Suprapubic skin (tissue), 4 donors: ENCODE data around the gene TBC1D5. TPM values are rescaled to one million over a fixed set of nuclear protein-coding genes. Genes with fewer than 3 reads are reported as not detected.
"Not testable (repeated sequence)": the region's sequence is repeated elsewhere in the genome, so short reads cannot be mapped to it uniquely, and the experiment has no call there.

Experiments
- DNase-seq, 2 donors: peaks; one replicate each; pipeline ENCODE4 v3.0.0-alpha.2; 2019; ENCODE audit warnings: low spot score in 2 of 2
- H3K27ac ChIP-seq: fragments of 200-600 bp; sonication (generic); one replicate; pipeline ENCODE4 v1.5.1; 2019
- H3K27me3 ChIP-seq: fragments of 200-600 bp; sonication (generic); one replicate; pipeline ENCODE4 v1.5.1; 2019
- H3K36me3 ChIP-seq: fragments of 200-600 bp; sonication (generic); one replicate; pipeline ENCODE4 v1.5.1; 2019
- H3K4me1 ChIP-seq: fragments of 200-600 bp; sonication (generic); one replicate; pipeline ENCODE4 v1.5.1; 2019
- H3K4me3 ChIP-seq: fragments of 200-600 bp; sonication (generic); one replicate; pipeline ENCODE4 v1.5.1; 2019; ENCODE audit warnings: mild to moderate bottlenecking
- H3K9me3 ChIP-seq: fragments of 200-600 bp; sonication (generic); one replicate; pipeline ENCODE4 v1.5.1; 2019
- CTCF ChIP-seq, 2 donors: fragments of 200-600 bp in 1 of 2; fragments of 450-650 bp in 1 of 2; sonication (generic) in 1 of 2; IDR thresholded peaks; one replicate each; pipeline ENCODE4 v1.5.1; 2016 to 2019; ENCODE audit warnings: antibody characterized with exemption in 2 of 2, mild to moderate bottlenecking in 1 of 2, moderate library complexity in 1 of 2
- EP300 ChIP-seq: sonication (generic); formaldehyde crosslinking; IDR thresholded peaks from one replicate; pipeline ENCODE4 v1.6.1; 2017; ENCODE audit warnings: antibody characterized with exemption
- POLR2A ChIP-seq, 2 donors: fragments of 450-650 bp; IDR thresholded peaks; one replicate each; pipeline ENCODE4 v1.6.1; 2017; ENCODE audit warnings: antibody characterized with exemption in 2 of 2, mild to moderate bottlenecking in 2 of 2, moderate library complexity in 2 of 2
- POLR2AphosphoS5 ChIP-seq, 3 donors: sonication (generic); formaldehyde crosslinking; IDR thresholded peaks; one replicate each; pipeline ENCODE4 v1.6.1; 2017; ENCODE audit warnings: antibody characterized with exemption in 3 of 3
- WGBS: methylation state at CpG from one replicate; pipeline ENCODE4 v1.1.5; 2018; 5-methylcytosine and 5-hydroxymethylcytosine counted together
- total RNA-seq, 4 donors: library from RNA; depleted of rRNA; stranded (reverse); fragments of >200 nt; gene quantifications; one replicate each; pipeline ENCODE4 v1.1.0, GENCODE V29; 2016

Gene TBC1D5
- total RNA-seq, 4 donors from 2014 or later: 66.4 to 98.5 (median 79.9) TPM

GRCh38 chr3:17642474-17642873 is 100.0 kb downstream of the TBC1D5 start:
- DNase-seq: no peak
- no peaks in the 10 kb centered on the region for H3K36me3 ChIP-seq
- no peak overlapping the region for H3K27ac ChIP-seq
- H3K27me3 ChIP-seq: no peaks in the 10 kb centered on the region
- TF ChIP-seq EP300 (no peak), POLR2A (IDR thresholded peaks at IDR 0.05) (no peak), CTCF (IDR thresholded peaks at IDR 0.05) (no peak), POLR2AphosphoS5 (IDR thresholded peaks at IDR 0.05) (no peak)
- no peaks in the 10 kb centered on the region for H3K9me3 ChIP-seq
- peaks cover 12% of the 10 kb centered on the region for H3K4me1 ChIP-seq
- H3K4me3 ChIP-seq: no peak overlapping the region
- WGBS: 95% methylated on average over 3 of the region's 3 CpGs

- H3K27me3 ChIP-seq: no peaks in the 10 kb centered on the region
- no peaks in the 10 kb centered on the region for H3K36me3 ChIP-seq
- DNase-seq: no peak
- H3K4me1 ChIP-seq: peaks cover 12% of the 10 kb centered on the region
- no peak for TF ChIP-seq POLR2A (IDR thresholded peaks at IDR 0.05)
- TF ChIP-seq POLR2AphosphoS5 (IDR thresholded peaks at IDR 0.05): no peak
- no peak for TF ChIP-seq CTCF (IDR thresholded peaks at IDR 0.05)
- TF ChIP-seq EP300: no peak
- H3K4me3 ChIP-seq: no peak overlapping the region
- no peak overlapping the region for H3K27ac ChIP-seq
- H3K9me3 ChIP-seq: no peaks in the 10 kb centered on the region
These were observed 102.0 kb downstream of the TBC1D5 start for GRCh38 chr3:17640466-17640865.

GRCh38 chr3:17639765-17640164 is 102.7 kb downstream of the TBC1D5 start:
- Histone ChIP-seq H3K4me3 (no peak overlapping the region), H3K9me3 (no peaks in the 10 kb centered on the region), H3K36me3 (no peaks in the 10 kb centered on the region), H3K27me3 (no peaks in the 10 kb centered on the region), H3K4me1 (peaks cover 6% of the 10 kb centered on the region), H3K27ac (no peak overlapping the region)
- TF ChIP-seq CTCF (IDR thresholded peaks at IDR 0.05): no peak
- TF ChIP-seq EP300: no peak
- no peak for TF ChIP-seq POLR2AphosphoS5 (IDR thresholded peaks at IDR 0.05)
- no peak for TF ChIP-seq POLR2A (IDR thresholded peaks at IDR 0.05)
- DNase-seq: no peak
- WGBS: 54% methylated on average over 2 of the region's 2 CpGs

GRCh38 chr3:17639257-17639656 is 103.2 kb downstream of the TBC1D5 start:
- Histone ChIP-seq H3K36me3 (no peaks in the 10 kb centered on the region), H3K4me1 (peaks cover 1% of the 10 kb centered on the region), H3K27me3 (no peaks in the 10 kb centered on the region), H3K9me3 (no peaks in the 10 kb centered on the region), H3K4me3 (no peak overlapping the region), H3K27ac (no peak overlapping the region)
- 62% methylated on average over 2 of the region's 2 CpGs for WGBS
- DNase-seq: no peak
- TF ChIP-seq EP300: no peak
- TF ChIP-seq CTCF (IDR thresholded peaks at IDR 0.05): no peak
- no peak for TF ChIP-seq POLR2AphosphoS5 (IDR thresholded peaks at IDR 0.05)
- no peak for TF ChIP-seq POLR2A (IDR thresholded peaks at IDR 0.05)

DNA sequence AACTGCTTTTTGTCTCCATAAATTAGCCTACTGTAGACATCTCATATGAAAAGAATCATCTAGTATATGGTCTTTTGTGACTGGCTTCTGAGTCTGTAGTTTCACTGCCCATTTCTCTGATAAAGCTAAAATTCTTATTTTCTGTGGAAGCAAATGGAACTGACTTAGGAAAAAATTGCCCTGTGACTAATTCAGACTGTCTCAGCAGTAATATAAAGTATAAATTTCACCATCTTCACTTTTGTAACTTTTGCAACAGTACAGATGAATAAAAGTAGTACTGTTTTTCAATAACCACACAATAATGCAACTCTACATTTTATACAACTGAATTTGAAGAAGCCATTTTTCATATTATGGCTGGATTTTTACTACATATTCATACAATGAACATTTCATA is 104.1 kb downstream of the TBC1D5 start:
- H3K36me3 ChIP-seq: no peaks in the 10 kb centered on the region
- DNase-seq: no peak
- H3K27me3 ChIP-seq: no peaks in the 10 kb centered on the region
- TF ChIP-seq CTCF (IDR thresholded peaks at IDR 0.05): no peak
- TF ChIP-seq POLR2A (IDR thresholded peaks at IDR 0.05): no peak
- TF ChIP-seq POLR2AphosphoS5 (IDR thresholded peaks at IDR 0.05): no peak
- TF ChIP-seq EP300: no peak
- H3K9me3 ChIP-seq: no peaks in the 10 kb centered on the region
- H3K27ac ChIP-seq: no peak overlapping the region
- no peak overlapping the region for H3K4me3 ChIP-seq
- no peaks in the 10 kb centered on the region for H3K4me1 ChIP-seq

- H3K9me3 ChIP-seq, H3K4me3 ChIP-seq, H3K27ac ChIP-seq, H3K36me3 ChIP-seq, H3K27me3 ChIP-seq, DNase-seq, H3K4me1 ChIP-seq: not testable (repeated sequence)
- WGBS: 50% methylated on average over 2 of the region's 2 CpGs
These were observed 106.8 kb downstream of the TBC1D5 start for GRCh38 chr3:17635675-17636074.
